SU-DHL-6 (cell line): Measurements from ENCODE around the gene FAM227B.

Experiments used
- EZH2phosphoT487 ChIP-seq: fragments of 200-600 bp; sonication (generic), shearing (Covaris generic); conservative IDR thresholded peaks from 2 replicates; pipeline ENCODE4 v1.6.1; 2018; ENCODE audit warnings: mild to moderate bottlenecking, antibody characterized with exemption, low read length, moderate library complexity, mixed read lengths
- TF ChIP-seq, protein P1 (sequence below): fragments of 200-600 bp; sonication (generic); IDR thresholded peaks from one replicate; pipeline ENCODE4 v1.5.1; 2017; ENCODE audit warnings: antibody characterized with exemption, mild to moderate bottlenecking, low read length, moderate library complexity; ENCODE audit not compliant: insufficient read depth, poor library complexity, severe bottlenecking

DNA sequence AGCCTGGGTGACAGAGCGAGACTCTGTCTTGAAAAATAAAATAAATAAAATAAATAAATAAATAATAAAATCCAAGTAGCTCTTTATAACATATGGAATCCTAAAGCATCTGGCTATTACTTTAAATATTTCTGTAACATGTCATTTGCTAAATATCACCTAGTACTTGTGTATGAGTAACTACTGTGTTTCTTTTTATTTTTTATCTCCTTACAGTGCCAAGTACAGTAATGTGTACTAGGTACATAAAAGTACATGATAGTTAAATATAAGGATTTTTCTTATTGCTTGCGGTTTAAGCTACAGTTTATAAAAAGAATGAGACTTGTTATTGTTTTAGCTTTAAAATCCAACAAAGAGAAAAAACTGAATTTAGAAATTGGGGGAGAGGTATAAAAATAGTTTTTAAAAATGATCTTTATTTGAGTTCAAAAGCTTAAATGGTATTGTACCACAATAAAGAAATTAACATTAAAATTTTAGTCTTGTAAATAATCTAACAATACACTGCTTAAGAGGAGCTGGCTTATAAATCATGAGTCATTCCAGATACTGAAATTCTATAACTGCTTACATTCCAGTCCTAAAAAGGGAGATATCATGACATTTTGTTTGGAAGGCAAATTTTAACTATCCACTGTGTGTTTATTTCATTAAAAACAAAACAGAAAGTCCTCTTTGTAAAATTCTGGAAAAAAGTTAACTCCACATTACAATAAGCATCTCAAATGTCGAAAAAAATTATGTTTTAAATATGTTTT, 124.4 kb downstream of the FAM227B start:
- TF ChIP-seq, protein P1, sequence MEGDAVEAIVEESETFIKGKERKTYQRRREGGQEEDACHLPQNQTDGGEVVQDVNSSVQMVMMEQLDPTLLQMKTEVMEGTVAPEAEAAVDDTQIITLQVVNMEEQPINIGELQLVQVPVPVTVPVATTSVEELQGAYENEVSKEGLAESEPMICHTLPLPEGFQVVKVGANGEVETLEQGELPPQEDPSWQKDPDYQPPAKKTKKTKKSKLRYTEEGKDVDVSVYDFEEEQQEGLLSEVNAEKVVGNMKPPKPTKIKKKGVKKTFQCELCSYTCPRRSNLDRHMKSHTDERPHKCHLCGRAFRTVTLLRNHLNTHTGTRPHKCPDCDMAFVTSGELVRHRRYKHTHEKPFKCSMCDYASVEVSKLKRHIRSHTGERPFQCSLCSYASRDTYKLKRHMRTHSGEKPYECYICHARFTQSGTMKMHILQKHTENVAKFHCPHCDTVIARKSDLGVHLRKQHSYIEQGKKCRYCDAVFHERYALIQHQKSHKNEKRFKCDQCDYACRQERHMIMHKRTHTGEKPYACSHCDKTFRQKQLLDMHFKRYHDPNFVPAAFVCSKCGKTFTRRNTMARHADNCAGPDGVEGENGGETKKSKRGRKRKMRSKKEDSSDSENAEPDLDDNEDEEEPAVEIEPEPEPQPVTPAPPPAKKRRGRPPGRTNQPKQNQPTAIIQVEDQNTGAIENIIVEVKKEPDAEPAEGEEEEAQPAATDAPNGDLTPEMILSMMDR, result no peak
- TF ChIP-seq EZH2phosphoT487, result no peak
